Measurements from ENCODE around the gene TSPAN12. TPM values are rescaled to one million over a fixed set of nuclear protein-coding genes. Genes with fewer than 3 reads are reported as not detected.

The TSPAN12 gene
- polyA plus RNA-seq, 1 donor (not counting 4 experiments of a cell fraction or from before 2014, with no cell fraction given) = 0.47 TPM

DNA sequence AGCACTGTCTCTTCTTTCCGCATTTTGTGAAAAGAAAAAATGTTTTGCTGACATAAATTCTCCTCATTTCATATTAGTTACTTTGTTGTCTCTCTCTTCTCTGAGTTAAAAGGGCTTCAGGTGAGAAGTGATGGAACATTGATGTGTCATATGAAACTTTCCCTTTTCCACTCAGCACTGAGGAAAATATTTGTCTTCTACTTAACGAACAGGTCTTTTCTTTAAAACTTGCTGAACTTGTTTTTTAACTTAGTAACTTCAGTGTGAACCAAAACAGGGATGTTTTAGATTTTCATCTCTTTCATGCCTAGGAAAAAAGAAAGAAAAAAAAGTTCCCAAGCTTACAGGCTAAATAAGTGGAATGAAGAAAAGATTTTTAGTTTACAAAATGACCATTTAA lies 19.0 kb upstream of the TSPAN12 start:
- no peaks in the 10 kb centered on the region for H3K9me1 ChIP-seq (ENCODE audit: control insufficient read depth, extremely low read depth, insufficient read depth, low read length)
- no peaks in the 10 kb centered on the region for H4K20me1 ChIP-seq (ENCODE audit: control insufficient read depth, extremely low read depth, insufficient read depth, low read length)
- H3K4me1 ChIP-seq (ENCODE audit: control insufficient read depth, extremely low read depth, insufficient read depth, low read length) = no peaks in the 10 kb centered on the region
- FAIRE-seq (no peak), DNase-seq (ENCODE audit: low read depth, low spot score) (no peak)
- H2AFZ ChIP-seq (ENCODE audit: control insufficient read depth, low read length) = no peak overlapping the region
- no peak overlapping the region for H3K4me2 ChIP-seq (ENCODE audit: control insufficient read depth, extremely low read depth, insufficient read depth, low read depth, low read length)
- H3K27me3 ChIP-seq (ENCODE audit: control insufficient read depth, extremely low read depth, insufficient read depth, low read length) = no peaks in the 10 kb centered on the region
- no peaks in the 10 kb centered on the region for H3K9me3 ChIP-seq (ENCODE audit: control insufficient read depth, low read depth, low read length)
- dilution Hi-C loops (cut with MboI; ENCODE audit: extremely low pct_ligation_motif_present, low sequenced_read_pairs) = no loop called here
- no peak overlapping the region for H3K9ac ChIP-seq (ENCODE audit: control insufficient read depth, extremely low read depth, insufficient read depth, low read length)
- H3K36me3 ChIP-seq (ENCODE audit: control insufficient read depth in 2 of 2, extremely low read depth in 1 of 2, insufficient read depth in 2 of 2, low read length in 2 of 2) = no peaks in the 10 kb centered on the region
- no peak for TF ChIP-seq EZH2 (IDR thresholded peaks at IDR 0.05; ENCODE audit: low read length)
- TF ChIP-seq, protein P1, sequence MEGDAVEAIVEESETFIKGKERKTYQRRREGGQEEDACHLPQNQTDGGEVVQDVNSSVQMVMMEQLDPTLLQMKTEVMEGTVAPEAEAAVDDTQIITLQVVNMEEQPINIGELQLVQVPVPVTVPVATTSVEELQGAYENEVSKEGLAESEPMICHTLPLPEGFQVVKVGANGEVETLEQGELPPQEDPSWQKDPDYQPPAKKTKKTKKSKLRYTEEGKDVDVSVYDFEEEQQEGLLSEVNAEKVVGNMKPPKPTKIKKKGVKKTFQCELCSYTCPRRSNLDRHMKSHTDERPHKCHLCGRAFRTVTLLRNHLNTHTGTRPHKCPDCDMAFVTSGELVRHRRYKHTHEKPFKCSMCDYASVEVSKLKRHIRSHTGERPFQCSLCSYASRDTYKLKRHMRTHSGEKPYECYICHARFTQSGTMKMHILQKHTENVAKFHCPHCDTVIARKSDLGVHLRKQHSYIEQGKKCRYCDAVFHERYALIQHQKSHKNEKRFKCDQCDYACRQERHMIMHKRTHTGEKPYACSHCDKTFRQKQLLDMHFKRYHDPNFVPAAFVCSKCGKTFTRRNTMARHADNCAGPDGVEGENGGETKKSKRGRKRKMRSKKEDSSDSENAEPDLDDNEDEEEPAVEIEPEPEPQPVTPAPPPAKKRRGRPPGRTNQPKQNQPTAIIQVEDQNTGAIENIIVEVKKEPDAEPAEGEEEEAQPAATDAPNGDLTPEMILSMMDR (optimal IDR thresholded peaks at IDR 0.05 in 1 of 3, IDR thresholded peaks at IDR 0.05 in 1 of 3, conservative IDR thresholded peaks at IDR 0.05 in 1 of 3; ENCODE audit: extremely low read depth in 1 of 3, insufficient read depth in 2 of 3, low read length in 3 of 3) = no peak
- H3K27ac ChIP-seq (ENCODE audit: control insufficient read depth, insufficient read depth, low read length) = no peak overlapping the region
- no peaks in the 10 kb centered on the region for H3K79me2 ChIP-seq (ENCODE audit: control insufficient read depth, insufficient read depth, low read length)
- H3K4me3 ChIP-seq (ENCODE audit: control insufficient read depth in 2 of 3, extremely low read depth in 1 of 3, insufficient read depth in 2 of 3, low read depth in 1 of 3, low read length in 3 of 3) = no peak overlapping the region

DNA sequence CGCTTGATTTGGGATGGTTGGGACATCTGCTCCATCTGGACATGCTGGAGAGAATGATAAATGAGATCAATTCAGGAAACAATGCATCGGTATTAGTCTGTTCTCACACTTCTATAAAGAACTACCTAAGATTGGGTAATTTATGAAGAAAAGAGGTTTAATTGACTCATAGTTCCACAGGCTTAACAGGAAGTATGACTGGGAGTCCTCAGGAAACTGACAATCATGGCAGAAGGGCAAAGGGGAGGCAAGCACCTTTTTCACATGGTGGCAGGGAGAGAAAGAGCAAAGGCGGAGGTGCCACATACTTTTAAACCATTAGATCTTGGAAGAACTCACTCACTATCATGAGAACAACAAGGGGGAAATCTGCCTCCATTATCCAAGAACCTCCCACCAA lies 16.8 kb upstream of the TSPAN12 start:
- H3K27me3 ChIP-seq (ENCODE audit: control insufficient read depth, extremely low read depth, insufficient read depth, low read length) = no peaks in the 10 kb centered on the region
- H3K27ac ChIP-seq (ENCODE audit: control insufficient read depth, insufficient read depth, low read length) = no peak overlapping the region
- no peaks in the 10 kb centered on the region for H3K9me1 ChIP-seq (ENCODE audit: control insufficient read depth, extremely low read depth, insufficient read depth, low read length)
- no peaks in the 10 kb centered on the region for H3K4me1 ChIP-seq (ENCODE audit: control insufficient read depth, extremely low read depth, insufficient read depth, low read length)
- no peak overlapping the region for H3K4me3 ChIP-seq (ENCODE audit: control insufficient read depth in 2 of 3, extremely low read depth in 1 of 3, insufficient read depth in 2 of 3, low read depth in 1 of 3, low read length in 3 of 3)
- dilution Hi-C loops (cut with MboI; ENCODE audit: extremely low pct_ligation_motif_present, low sequenced_read_pairs) = no loop called here
- TF ChIP-seq, protein P1 (optimal IDR thresholded peaks at IDR 0.05 in 1 of 3, IDR thresholded peaks at IDR 0.05 in 1 of 3, conservative IDR thresholded peaks at IDR 0.05 in 1 of 3; ENCODE audit: extremely low read depth in 1 of 3, insufficient read depth in 2 of 3, low read length in 3 of 3) = no peak
- no peak for TF ChIP-seq EZH2 (IDR thresholded peaks at IDR 0.05; ENCODE audit: low read length)
- H3K4me2 ChIP-seq (ENCODE audit: control insufficient read depth, extremely low read depth, insufficient read depth, low read depth, low read length) = no peak overlapping the region
- H3K9me3 ChIP-seq (ENCODE audit: control insufficient read depth, low read depth, low read length) = no peaks in the 10 kb centered on the region
- no peak overlapping the region for H3K9ac ChIP-seq (ENCODE audit: control insufficient read depth, extremely low read depth, insufficient read depth, low read length)
- FAIRE-seq (no peak), DNase-seq (ENCODE audit: low read depth, low spot score) (no peak)
- no peak overlapping the region for H2AFZ ChIP-seq (ENCODE audit: control insufficient read depth, low read length)
- no peaks in the 10 kb centered on the region for H3K36me3 ChIP-seq (ENCODE audit: control insufficient read depth in 2 of 2, extremely low read depth in 1 of 2, insufficient read depth in 2 of 2, low read length in 2 of 2)
- H3K79me2 ChIP-seq (ENCODE audit: control insufficient read depth, insufficient read depth, low read length) = no peaks in the 10 kb centered on the region
- H4K20me1 ChIP-seq (ENCODE audit: control insufficient read depth, extremely low read depth, insufficient read depth, low read length) = no peaks in the 10 kb centered on the region
